Measurements from ENCODE around the gene PTCD1.
"Not testable (repeated sequence)": the region's sequence is repeated elsewhere in the genome, so short reads cannot be mapped to it uniquely, and the experiment has no call there.

The PTCD1 gene

GRCh38 chr7:99449326-99449725 lies 10.7 kb upstream of the PTCD1 start:
- no peak for DNase-seq (ENCODE audit: low read depth in 2 of 3, low spot score in 1 of 3)

- DNase-seq (ENCODE audit: low read depth in 2 of 3, low spot score in 1 of 3) = no peak
These were observed 10.3 kb upstream of the PTCD1 start for GRCh38 chr7:99448855-99449254.

GRCh38 chr7:99447943-99448342 lies 9.3 kb upstream of the PTCD1 start:
- DNase-seq (ENCODE audit: low read depth in 2 of 3, low spot score in 1 of 3) = no peak

GRCh38 chr7:99446096-99446495 lies 7.5 kb upstream of the PTCD1 start:
- no peak for DNase-seq (ENCODE audit: low read depth in 2 of 3, low spot score in 1 of 3)

- DNase-seq (ENCODE audit: low read depth in 2 of 3, low spot score in 1 of 3) = no peak
These were observed 1.6 kb upstream of the PTCD1 start for GRCh38 chr7:99440195-99440594.

GRCh38 chr7:99437946-99438572 lies 539 bp downstream of the PTCD1 start:
- DNase-seq (ENCODE audit: low read depth in 2 of 3, low spot score in 1 of 3) = no peak

- DNase-seq (ENCODE audit: low read depth in 2 of 3, low spot score in 1 of 3) = no peak
These were observed 5.4 kb downstream of the PTCD1 start for GRCh38 chr7:99433158-99433557.

GRCh38 chr7:99431756-99432540 lies 6.7 kb downstream of the PTCD1 start:
- DNase-seq (ENCODE audit: low read depth in 2 of 3, low spot score in 1 of 3) = not testable (repeated sequence)

- no peak for DNase-seq (ENCODE audit: low read depth in 2 of 3, low spot score in 1 of 3)
These were observed 8.8 kb downstream of the PTCD1 start for GRCh38 chr7:99429756-99430155.

- DNase-seq (ENCODE audit: low read depth in 2 of 3, low spot score in 1 of 3) = no peak
These were observed 9.5 kb downstream of the PTCD1 start for GRCh38 chr7:99428972-99429566.

GRCh38 chr7:99424932-99425730 lies 13.5 kb downstream of the PTCD1 start:
- no peak for DNase-seq (ENCODE audit: low read depth in 2 of 3, low spot score in 1 of 3)

- no peak for DNase-seq (ENCODE audit: low read depth in 2 of 3, low spot score in 1 of 3)
These were observed 16.0 kb downstream of the PTCD1 start for GRCh38 chr7:99422625-99423024.

- DNase-seq (ENCODE audit: low read depth in 2 of 3, low spot score in 1 of 3) = no peak
These were observed 16.4 kb downstream of the PTCD1 start for GRCh38 chr7:99422186-99422585.

GRCh38 chr7:99420986-99421385 lies 17.6 kb downstream of the PTCD1 start:
- DNase-seq (ENCODE audit: low read depth in 2 of 3, low spot score in 1 of 3) = no peak

- no peak for DNase-seq (ENCODE audit: low read depth in 2 of 3, low spot score in 1 of 3)
These were observed 18.4 kb downstream of the PTCD1 start for GRCh38 chr7:99420213-99420612.

- no peak for DNase-seq (ENCODE audit: low read depth in 2 of 3, low spot score in 1 of 3)
These were observed 19.1 kb downstream of the PTCD1 start for GRCh38 chr7:99419323-99420021.

- no peak for DNase-seq (ENCODE audit: low read depth in 2 of 3, low spot score in 1 of 3)
These were observed 20.3 kb downstream of the PTCD1 start for GRCh38 chr7:99418260-99418659.

- DNase-seq (ENCODE audit: low read depth in 2 of 3, low spot score in 1 of 3) = not testable (repeated sequence)
These were observed 23.0 kb downstream of the PTCD1 start for GRCh38 chr7:99415513-99416127.

- no peak for DNase-seq (ENCODE audit: low read depth in 2 of 3, low spot score in 1 of 3)
These were observed 28.0 kb downstream of the PTCD1 start for GRCh38 chr7:99410635-99411034.

GRCh38 chr7:99409806-99410205 lies 28.8 kb downstream of the PTCD1 start:
- DNase-seq (ENCODE audit: low read depth in 2 of 3, low spot score in 1 of 3) = no peak

- no peak for DNase-seq (ENCODE audit: low read depth in 2 of 3, low spot score in 1 of 3)
These were observed 29.4 kb downstream of the PTCD1 start for GRCh38 chr7:99409192-99409572.
